SK-N-SH (cell line): ENCODE results near the gene DUSP1. TPM values are rescaled to one million over a fixed set of nuclear protein-coding genes. Genes with fewer than 3 reads are reported as not detected.

Experiments used
- CTCF ChIA-PET: fragments of 300-600, 350-600 bp; formaldehyde crosslinking; extraction: SDS; loops from one replicate; lab custom pipeline; 2021; lab: Yijun Ruan, JAX
- POLR2A ChIA-PET: fragments of 350-600 bp; sonication (Branson Sonifier 250); formaldehyde crosslinking; extraction: SDS; loops from one replicate; lab custom pipeline; 2020; ENCODE audit warnings: antibody characterized with exemption, inconsistent platforms; lab: Yijun Ruan, JAX
- DNase-seq: peaks from one replicate; pipeline ENCODE4 v3.0.0; 2012
- H2AFZ ChIP-seq: fragments of 200-600 bp; sonication (generic); 2 replicates; pipeline ENCODE4 v1.8.1; 2016; ENCODE audit warnings: antibody characterized with exemption, mild to moderate bottlenecking, low read depth
- H3F3A ChIP-seq: fragments of 200-600 bp; sonication (generic); replicated peaks from 2 replicates; pipeline ENCODE3; 2016; ENCODE audit warnings: antibody characterized with exemption, mild to moderate bottlenecking; ENCODE audit not compliant: insufficient read depth
- H3K27ac ChIP-seq, 2 experiments: fragments of 200-500 bp in 1 of 2; fragments of 200-600 bp in 1 of 2; sonication (Bioruptor generic) in 1 of 2; sonication (generic), shearing (Covaris generic) in 1 of 2; 2 replicates each; pipeline versions ENCODE4 v1.5.1 to v1.6.1; 2014 to 2016; ENCODE audit warnings: low read depth in 2 of 2, inconsistent platforms in 1 of 2, low read length in 1 of 2, mild to moderate bottlenecking in 1 of 2, mixed read lengths in 1 of 2
- H3K27me3 ChIP-seq: fragments of 200-600 bp; sonication (generic), shearing (Covaris generic); 2 replicates; pipeline ENCODE4 v1.6.1; 2016; ENCODE audit warnings: mixed run types; ENCODE audit not compliant: insufficient read depth
- H3K36me3 ChIP-seq, 2 experiments: fragments of 200-500 bp in 1 of 2; fragments of 200-600 bp in 1 of 2; sonication (Bioruptor generic) in 1 of 2; sonication (generic) in 1 of 2; replicated peaks in 1 of 2; 2 replicates each; pipeline versions ENCODE3 to v1.5.1; 2014 to 2016; ENCODE audit warnings: low read length in 1 of 2, mild to moderate bottlenecking in 1 of 2; ENCODE audit not compliant: insufficient read depth in 2 of 2, control insufficient read depth in 1 of 2
- H3K4me1 ChIP-seq, 2 experiments: fragments of 200-500 bp in 1 of 2; fragments of 200-600 bp in 1 of 2; sonication (Bioruptor generic) in 1 of 2; sonication (generic), shearing (Covaris generic) in 1 of 2; 2 replicates each; pipeline versions ENCODE4 v1.5.1 to v1.6.1; 2014 to 2016; ENCODE audit warnings: low read depth in 1 of 2, low read length in 1 of 2, mixed run types in 1 of 2; ENCODE audit not compliant: insufficient read depth in 2 of 2, control insufficient read depth in 1 of 2
- H3K4me2 ChIP-seq: fragments of 200-600 bp; sonication (generic), shearing (Covaris generic); 2 replicates; pipeline ENCODE4 v1.6.1; 2017; ENCODE audit warnings: mixed run types
- H3K4me3 ChIP-seq, 2 experiments: fragments of 200-500 bp in 1 of 2; fragments of 200-600 bp in 1 of 2; sonication (Bioruptor generic) in 1 of 2; sonication (generic), shearing (Covaris generic) in 1 of 2; 2 replicates each; pipeline versions ENCODE4 v1.5.1 to v1.8.1; 2014 to 2016; ENCODE audit warnings: low read depth in 2 of 2, inconsistent platforms in 1 of 2, low read length in 1 of 2, mild to moderate bottlenecking in 1 of 2, mixed read lengths in 1 of 2, moderate library complexity in 1 of 2
- H3K79me2 ChIP-seq: fragments of 200-600 bp; sonication (generic); 2 replicates; pipeline ENCODE4 v1.8.1; 2017; ENCODE audit warnings: mild to moderate bottlenecking; ENCODE audit not compliant: insufficient read depth
- H3K9ac ChIP-seq: fragments of 200-600 bp; sonication (generic); 2 replicates; pipeline ENCODE4 v1.6.1; 2017; ENCODE audit warnings: mixed run types
- H3K9me2 ChIP-seq: fragments of 200-600 bp; sonication (generic); 2 replicates; pipeline ENCODE4 v1.6.1; 2017; ENCODE audit warnings: mixed run types
- H3K9me3 ChIP-seq: fragments of 200-600 bp; sonication (generic); 2 replicates; pipeline ENCODE4 v1.6.1; 2017; ENCODE audit warnings: mixed run types, mild to moderate bottlenecking, moderate library complexity
- H4K20me1 ChIP-seq: fragments of 200-600 bp; sonication (generic); 2 replicates; pipeline ENCODE4 v1.6.1; 2017; ENCODE audit warnings: mild to moderate bottlenecking, mixed run types; ENCODE audit not compliant: insufficient read depth
- EP300 ChIP-seq, 2 experiments: IDR thresholded peaks; 2 replicates each; pipeline versions ENCODE4 v1.4.0 to v1.6.1; 2012; ENCODE audit warnings: borderline replicate concordance in 1 of 2, low read depth in 1 of 2, low read length in 1 of 2
- JUND ChIP-seq: IDR thresholded peaks from 2 replicates; pipeline ENCODE4 v1.4.0; 2012
- NFIC ChIP-seq: IDR thresholded peaks from 2 replicates; pipeline ENCODE4 v1.4.0; 2012; ENCODE audit warnings: borderline replicate concordance
- RFX5 ChIP-seq: IDR thresholded peaks from 2 replicates; pipeline ENCODE4 v1.6.1; 2012; ENCODE audit warnings: mild to moderate bottlenecking, improper control_type of control experiment, low read length
- SIN3A ChIP-seq: IDR thresholded peaks from 2 replicates; pipeline ENCODE4 v1.6.1; 2012; ENCODE audit warnings: low read depth, mild to moderate bottlenecking, low read length, moderate library complexity, borderline replicate concordance
- WGBS: methylation state at CpG from one replicate; pipeline ENCODE4 v1.1.6; 2017; ENCODE audit warnings: low lambda C conversion rate; 5-methylcytosine and 5-hydroxymethylcytosine counted together
- polyA plus RNA-seq, 3 experiments: library from polyadenylated mRNA; depleted of rRNA; stranded (reverse); fragments of >200 nt; gene quantifications; 2 replicates each; pipeline ENCODE4 v1.2.3, GENCODE V29; 2012
- TF ChIP-seq, protein P1 (sequence below): fragments of 150-350 bp; IDR thresholded peaks from 2 replicates; pipeline ENCODE4 v1.6.1; 2017; ENCODE audit warnings: antibody characterized with exemption, low read length, low read depth, borderline replicate concordance
- TF ChIP-seq, protein P2 (sequence below): IDR thresholded peaks from 2 replicates; pipeline ENCODE4 v1.4.0; 2012; ENCODE audit warnings: low read depth, borderline replicate concordance
- TF ChIP-seq, protein P3 (sequence below): IDR thresholded peaks from 2 replicates; pipeline ENCODE4; 2012
- TF ChIP-seq, protein P4 (sequence below): IDR thresholded peaks from 2 replicates; pipeline ENCODE4 v1.6.1; 2012; ENCODE audit warnings: mild to moderate bottlenecking, low read depth, low read length, moderate library complexity

The DUSP1 gene
- polyA plus RNA-seq, 1 of the 3 experiments (the other 2 are of a cell fraction), result 455 TPM

- Histone ChIP-seq H3K79me2 (no peaks in the 10 kb centered on the region), H3K9ac (no peak overlapping the region), H3F3A (no peaks in the 10 kb centered on the region), H4K20me1 (no peaks in the 10 kb centered on the region), H3K36me3 (no peaks in the 10 kb centered on the region), H2AFZ (no peak overlapping the region), H3K4me3 (no peak overlapping the region), H3K9me3 (no peaks in the 10 kb centered on the region), H3K9me2 (no peaks in the 10 kb centered on the region), H3K27ac (no peak overlapping the region), H3K27me3 (no peaks in the 10 kb centered on the region), H3K4me2 (no peak overlapping the region), H3K4me1 (peaks cover 5% of the 10 kb centered on the region in 2 experiments; a peak in 2 of 4 replicates)
- CTCF ChIA-PET, result interaction anchor here (1.2 to 2.9 kb wide), 8 partner anchors 8 to 209 kb away, joined by 3 to 14 read pairs (median 5); no protein-coding TSS in a partner anchor
- no peak for DNase-seq
- TF ChIP-seq, protein P1, sequence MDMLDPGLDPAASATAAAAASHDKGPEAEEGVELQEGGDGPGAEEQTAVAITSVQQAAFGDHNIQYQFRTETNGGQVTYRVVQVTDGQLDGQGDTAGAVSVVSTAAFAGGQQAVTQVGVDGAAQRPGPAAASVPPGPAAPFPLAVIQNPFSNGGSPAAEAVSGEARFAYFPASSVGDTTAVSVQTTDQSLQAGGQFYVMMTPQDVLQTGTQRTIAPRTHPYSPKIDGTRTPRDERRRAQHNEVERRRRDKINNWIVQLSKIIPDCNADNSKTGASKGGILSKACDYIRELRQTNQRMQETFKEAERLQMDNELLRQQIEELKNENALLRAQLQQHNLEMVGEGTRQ, result no peak
- TF ChIP-seq, protein P2, sequence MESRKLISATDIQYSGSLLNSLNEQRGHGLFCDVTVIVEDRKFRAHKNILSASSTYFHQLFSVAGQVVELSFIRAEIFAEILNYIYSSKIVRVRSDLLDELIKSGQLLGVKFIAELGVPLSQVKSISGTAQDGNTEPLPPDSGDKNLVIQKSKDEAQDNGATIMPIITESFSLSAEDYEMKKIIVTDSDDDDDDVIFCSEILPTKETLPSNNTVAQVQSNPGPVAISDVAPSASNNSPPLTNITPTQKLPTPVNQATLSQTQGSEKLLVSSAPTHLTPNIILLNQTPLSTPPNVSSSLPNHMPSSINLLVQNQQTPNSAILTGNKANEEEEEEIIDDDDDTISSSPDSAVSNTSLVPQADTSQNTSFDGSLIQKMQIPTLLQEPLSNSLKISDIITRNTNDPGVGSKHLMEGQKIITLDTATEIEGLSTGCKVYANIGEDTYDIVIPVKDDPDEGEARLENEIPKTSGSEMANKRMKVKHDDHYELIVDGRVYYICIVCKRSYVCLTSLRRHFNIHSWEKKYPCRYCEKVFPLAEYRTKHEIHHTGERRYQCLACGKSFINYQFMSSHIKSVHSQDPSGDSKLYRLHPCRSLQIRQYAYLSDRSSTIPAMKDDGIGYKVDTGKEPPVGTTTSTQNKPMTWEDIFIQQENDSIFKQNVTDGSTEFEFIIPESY, result no peak
- TF ChIP-seq JUND (no peak), NFIC (no peak), RFX5 (no peak), SIN3A (no peak), EP300 (IDR thresholded peaks at IDR 0.05; ENCODE audit: borderline replicate concordance in 1 of 2, low read depth in 1 of 2, low read length in 1 of 2) (no peak)
- TF ChIP-seq, protein P3, sequence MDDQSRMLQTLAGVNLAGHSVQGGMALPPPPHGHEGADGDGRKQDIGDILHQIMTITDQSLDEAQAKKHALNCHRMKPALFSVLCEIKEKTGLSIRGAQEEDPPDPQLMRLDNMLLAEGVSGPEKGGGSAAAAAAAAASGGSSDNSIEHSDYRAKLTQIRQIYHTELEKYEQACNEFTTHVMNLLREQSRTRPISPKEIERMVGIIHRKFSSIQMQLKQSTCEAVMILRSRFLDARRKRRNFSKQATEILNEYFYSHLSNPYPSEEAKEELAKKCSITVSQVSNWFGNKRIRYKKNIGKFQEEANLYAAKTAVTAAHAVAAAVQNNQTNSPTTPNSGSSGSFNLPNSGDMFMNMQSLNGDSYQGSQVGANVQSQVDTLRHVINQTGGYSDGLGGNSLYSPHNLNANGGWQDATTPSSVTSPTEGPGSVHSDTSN, result no peak
- TF ChIP-seq, protein P4, sequence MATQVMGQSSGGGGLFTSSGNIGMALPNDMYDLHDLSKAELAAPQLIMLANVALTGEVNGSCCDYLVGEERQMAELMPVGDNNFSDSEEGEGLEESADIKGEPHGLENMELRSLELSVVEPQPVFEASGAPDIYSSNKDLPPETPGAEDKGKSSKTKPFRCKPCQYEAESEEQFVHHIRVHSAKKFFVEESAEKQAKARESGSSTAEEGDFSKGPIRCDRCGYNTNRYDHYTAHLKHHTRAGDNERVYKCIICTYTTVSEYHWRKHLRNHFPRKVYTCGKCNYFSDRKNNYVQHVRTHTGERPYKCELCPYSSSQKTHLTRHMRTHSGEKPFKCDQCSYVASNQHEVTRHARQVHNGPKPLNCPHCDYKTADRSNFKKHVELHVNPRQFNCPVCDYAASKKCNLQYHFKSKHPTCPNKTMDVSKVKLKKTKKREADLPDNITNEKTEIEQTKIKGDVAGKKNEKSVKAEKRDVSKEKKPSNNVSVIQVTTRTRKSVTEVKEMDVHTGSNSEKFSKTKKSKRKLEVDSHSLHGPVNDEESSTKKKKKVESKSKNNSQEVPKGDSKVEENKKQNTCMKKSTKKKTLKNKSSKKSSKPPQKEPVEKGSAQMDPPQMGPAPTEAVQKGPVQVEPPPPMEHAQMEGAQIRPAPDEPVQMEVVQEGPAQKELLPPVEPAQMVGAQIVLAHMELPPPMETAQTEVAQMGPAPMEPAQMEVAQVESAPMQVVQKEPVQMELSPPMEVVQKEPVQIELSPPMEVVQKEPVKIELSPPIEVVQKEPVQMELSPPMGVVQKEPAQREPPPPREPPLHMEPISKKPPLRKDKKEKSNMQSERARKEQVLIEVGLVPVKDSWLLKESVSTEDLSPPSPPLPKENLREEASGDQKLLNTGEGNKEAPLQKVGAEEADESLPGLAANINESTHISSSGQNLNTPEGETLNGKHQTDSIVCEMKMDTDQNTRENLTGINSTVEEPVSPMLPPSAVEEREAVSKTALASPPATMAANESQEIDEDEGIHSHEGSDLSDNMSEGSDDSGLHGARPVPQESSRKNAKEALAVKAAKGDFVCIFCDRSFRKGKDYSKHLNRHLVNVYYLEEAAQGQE, result no peak
- POLR2A ChIA-PET, result no interaction called here
- 92% methylated on average over 10 of the region's 10 CpGs for WGBS
Observed at GRCh38 chr5:172725273-172725672, 45.7 kb downstream of the DUSP1 start.
